ENCODE measurements around the gene C2orf76.
"Not testable (repeated sequence)": the region's sequence is repeated elsewhere in the genome, so short reads cannot be mapped to it uniquely, and the experiment has no call there.

The C2orf76 gene

GRCh38 chr2:119301413-119301812 is 65.2 kb downstream of the C2orf76 start:
- DNase-seq (ENCODE audit: low read depth in 1 of 2, low spot score in 1 of 2): no peak

GRCh38 chr2:119295688-119296375 is 70.8 kb downstream of the C2orf76 start:
- no peak for DNase-seq (ENCODE audit: low read depth in 1 of 2, low spot score in 1 of 2)

GRCh38 chr2:119294671-119295070 is 72.0 kb downstream of the C2orf76 start:
- DNase-seq (ENCODE audit: low read depth in 1 of 2, low spot score in 1 of 2): no peak

GRCh38 chr2:119293900-119294299 is 72.7 kb downstream of the C2orf76 start:
- no peak for DNase-seq (ENCODE audit: low read depth in 1 of 2, low spot score in 1 of 2)

- DNase-seq (ENCODE audit: low read depth in 1 of 2, low spot score in 1 of 2): no peak
Observed at GRCh38 chr2:119293254-119293653, 73.4 kb downstream of the C2orf76 start.

- no peak for DNase-seq (ENCODE audit: low read depth in 1 of 2, low spot score in 1 of 2)
Observed at GRCh38 chr2:119292226-119292625, 74.4 kb downstream of the C2orf76 start.

GRCh38 chr2:119291588-119292167 is 75.0 kb downstream of the C2orf76 start:
- no peak for DNase-seq (ENCODE audit: low read depth in 1 of 2, low spot score in 1 of 2)

GRCh38 chr2:119290859-119291587 is 75.6 kb downstream of the C2orf76 start:
- peak; percentile 44 to 50 for DNase-seq (ENCODE audit: low read depth in 1 of 2, low spot score in 1 of 2)

- no peak for DNase-seq (ENCODE audit: low read depth in 1 of 2, low spot score in 1 of 2)
Observed at GRCh38 chr2:119289642-119290041, 77.0 kb downstream of the C2orf76 start.

- no peak for DNase-seq (ENCODE audit: low read depth in 1 of 2, low spot score in 1 of 2)
Observed at GRCh38 chr2:119289093-119289492, 77.5 kb downstream of the C2orf76 start.

- no peak for DNase-seq (ENCODE audit: low read depth in 1 of 2, low spot score in 1 of 2)
Observed at GRCh38 chr2:119288576-119288975, 78.1 kb downstream of the C2orf76 start.

- DNase-seq (ENCODE audit: low read depth in 1 of 2, low spot score in 1 of 2): no peak
Observed at GRCh38 chr2:119286661-119287060, 80.0 kb downstream of the C2orf76 start.

- DNase-seq (ENCODE audit: low read depth in 1 of 2, low spot score in 1 of 2): no peak
Observed at GRCh38 chr2:119283873-119284331, 82.7 kb downstream of the C2orf76 start.

- DNase-seq (ENCODE audit: low read depth in 1 of 2, low spot score in 1 of 2): no peak
Observed at GRCh38 chr2:119282996-119283511, 83.6 kb downstream of the C2orf76 start.

- no peak for DNase-seq (ENCODE audit: low read depth in 1 of 2, low spot score in 1 of 2)
Observed at GRCh38 chr2:119282146-119282995, 84.3 kb downstream of the C2orf76 start.

- DNase-seq (ENCODE audit: low read depth in 1 of 2, low spot score in 1 of 2): no peak
Observed at GRCh38 chr2:119280680-119281079, 86.0 kb downstream of the C2orf76 start.

GRCh38 chr2:119279666-119280065 is 87.0 kb downstream of the C2orf76 start:
- no peak for DNase-seq (ENCODE audit: low read depth in 1 of 2, low spot score in 1 of 2)

GRCh38 chr2:119278946-119279345 is 87.7 kb downstream of the C2orf76 start:
- DNase-seq (ENCODE audit: low read depth in 1 of 2, low spot score in 1 of 2): no peak

- DNase-seq (ENCODE audit: low read depth in 1 of 2, low spot score in 1 of 2): not testable (repeated sequence)
Observed at GRCh38 chr2:119278385-119278784, 88.2 kb downstream of the C2orf76 start.

- no peak for DNase-seq (ENCODE audit: low read depth in 1 of 2, low spot score in 1 of 2)
Observed at GRCh38 chr2:119276864-119277263, 89.8 kb downstream of the C2orf76 start.

- no peak for DNase-seq (ENCODE audit: low read depth in 1 of 2, low spot score in 1 of 2)
Observed at GRCh38 chr2:119267604-119268003, 99.0 kb downstream of the C2orf76 start.

All from activated CD4-positive, alpha-beta T cell treated with anti-CD3 and anti-CD28 coated beads, Interleukin-2, amount 50 U/mL, for 24 hours (primary cell).